ENCODE data around the gene POSTN.

The POSTN gene

GRCh38 chr13:37598597-37598996 lies at the start of gene POSTN:
POSTN (minus strand) TSS chr13:37598768; CDS start chr13:37598726, 42 bp downstream.
- no peak for DNase-seq

GRCh38 chr13:37647031-37647650 lies 48.6 kb upstream of the POSTN start:
- DNase-seq = no peak

GRCh38 chr13:37646531-37646930 lies 48.0 kb upstream of the POSTN start:
- DNase-seq = no peak

GRCh38 chr13:37645181-37645740 lies 46.7 kb upstream of the POSTN start:
- DNase-seq = no peak

GRCh38 chr13:37641391-37641790 lies 42.8 kb upstream of the POSTN start:
- no peak for DNase-seq

- DNase-seq = no peak
These were observed 41.9 kb upstream of the POSTN start for GRCh38 chr13:37640499-37640898.

GRCh38 chr13:37636701-37637100 lies 38.1 kb upstream of the POSTN start:
- DNase-seq = no peak

- DNase-seq = no peak
These were observed 33.7 kb upstream of the POSTN start for GRCh38 chr13:37632294-37632693.

GRCh38 chr13:37627428-37627827 lies 28.9 kb upstream of the POSTN start:
- DNase-seq = no peak

- no peak for DNase-seq
These were observed 23.3 kb upstream of the POSTN start for GRCh38 chr13:37621811-37622361.

- DNase-seq = no peak
These were observed 20.0 kb upstream of the POSTN start for GRCh38 chr13:37618554-37618953.

GRCh38 chr13:37617173-37617572 lies 18.6 kb upstream of the POSTN start:
- no peak for DNase-seq

GRCh38 chr13:37616131-37616530 lies 17.6 kb upstream of the POSTN start:
- no peak for DNase-seq

GRCh38 chr13:37615276-37615675 lies 16.7 kb upstream of the POSTN start:
- DNase-seq = no peak

- DNase-seq = no peak
These were observed 15.1 kb upstream of the POSTN start for GRCh38 chr13:37613638-37614037.

- DNase-seq = no peak
These were observed 14.7 kb upstream of the POSTN start for GRCh38 chr13:37613236-37613635.

- no peak for DNase-seq
These were observed 10.3 kb upstream of the POSTN start for GRCh38 chr13:37608750-37609339.

GRCh38 chr13:37602733-37603381 lies 4.3 kb upstream of the POSTN start:
- no peak for DNase-seq

- DNase-seq = no peak
These were observed 3.3 kb upstream of the POSTN start for GRCh38 chr13:37601648-37602440.

GRCh38 chr13:37599519-37599918 lies 951 bp upstream of the POSTN start:
- DNase-seq = no peak

- DNase-seq = no peak
These were observed 1.0 kb downstream of the POSTN start for GRCh38 chr13:37597477-37598025.

- no peak for DNase-seq
These were observed 1.8 kb downstream of the POSTN start for GRCh38 chr13:37596805-37597204.

- no peak for DNase-seq
These were observed 3.4 kb downstream of the POSTN start for GRCh38 chr13:37595162-37595561.
